WTC11 (cell line): ENCODE measurements around the gene GUCY2D. TPM values are rescaled to one million over a fixed set of nuclear protein-coding genes. Genes with fewer than 3 reads are reported as not detected.

Experiments used
- ATAC-seq: fragments of 200-7000 bp; cut with Tn5 transposase; 2 replicates; pipeline ENCODE4 v1.10.0; 2021; ENCODE audit warnings: mild to moderate bottlenecking, moderate library complexity
- CTCF ChIA-PET: fragments of 300-600 bp; sonication (Branson Sonifier 250); formaldehyde crosslinking; loops from one replicate; lab custom pipeline; 2021; ENCODE audit warnings: antibody characterized with exemption; lab: Charles Lee
- POLR2A ChIA-PET: fragments of 350-600 bp; sonication (Branson Sonifier 250); formaldehyde crosslinking; loops from one replicate; lab custom pipeline; 2021; ENCODE audit warnings: antibody characterized with exemption; lab: Charles Lee
- DNase-seq: peaks from one replicate; pipeline ENCODE4 v3.0.0; 2021; ENCODE audit warnings: low spot score
- H3K27ac Mint-ChIP-seq: 2 replicates; pipeline ENCODE4 v1.8.0; 2021; ENCODE audit warnings: mixed read lengths
- H3K27me3 Mint-ChIP-seq: 2 replicates; pipeline ENCODE4 v1.8.0; 2021; ENCODE audit warnings: low read depth, mild to moderate bottlenecking, moderate library complexity, mixed read lengths
- H3K36me3 Mint-ChIP-seq: 2 replicates; pipeline ENCODE4 v1.8.0; 2021; ENCODE audit warnings: mixed read lengths
- H3K4me1 Mint-ChIP-seq: 2 replicates; pipeline ENCODE4 v1.8.0; 2022; ENCODE audit warnings: mixed read lengths
- H3K4me3 Mint-ChIP-seq: 2 replicates; pipeline ENCODE4 v1.8.0; 2021; ENCODE audit warnings: mild to moderate bottlenecking, moderate library complexity, mixed read lengths
- H3K9me3 Mint-ChIP-seq: 2 replicates; pipeline ENCODE4 v1.8.0; 2021; ENCODE audit warnings: mixed read lengths
- ATF6 ChIP-seq: sonication (generic); formaldehyde crosslinking; IDR thresholded peaks from 2 replicates; pipeline ENCODE4 v1.8.1; 2023; ENCODE audit warnings: mild to moderate bottlenecking, missing genetic modification reagents
- CDX4 ChIP-seq: fragments of 250-450 bp; sonication (Bioruptor Pico); IDR thresholded peaks from 2 replicates; pipeline ENCODE4 v1.9.0; 2021; ENCODE audit warnings: moderate library complexity, mild to moderate bottlenecking, inconsistent platforms, borderline replicate concordance
- GTF2I ChIP-seq: fragments of 250-450 bp; sonication (Bioruptor Pico); conservative IDR thresholded peaks from 2 replicates; pipeline ENCODE4 v1.4.0; 2021; ENCODE audit warnings: mild to moderate bottlenecking
- HMGA2 ChIP-seq: fragments of 250-450 bp; sonication (Bioruptor Pico); IDR thresholded peaks from 2 replicates; pipeline ENCODE4 v1.4.0; 2021; ENCODE audit warnings: mild to moderate bottlenecking, moderate library complexity
- HMGXB4 ChIP-seq: sonication (generic); formaldehyde crosslinking; IDR thresholded peaks from 2 replicates; pipeline ENCODE4 v1.8.1; 2023; ENCODE audit warnings: mild to moderate bottlenecking, moderate library complexity, missing genetic modification reagents
- IRF1 ChIP-seq: sonication (generic); formaldehyde crosslinking; IDR thresholded peaks from 2 replicates; pipeline ENCODE4 v1.8.0; 2023; ENCODE audit warnings: missing genetic modification reagents
- JAZF1 ChIP-seq: fragments of 250-450 bp; sonication (Bioruptor Pico); IDR thresholded peaks from 2 replicates; pipeline ENCODE4 v1.9.0; 2021; ENCODE audit warnings: moderate library complexity, mild to moderate bottlenecking, inconsistent platforms
- KAT7 ChIP-seq: sonication (generic); formaldehyde crosslinking; IDR thresholded peaks from 2 replicates; pipeline ENCODE4 v1.8.1; 2023; ENCODE audit warnings: missing genetic modification reagents, mild to moderate bottlenecking, borderline replicate concordance
- MLX ChIP-seq: sonication (generic); formaldehyde crosslinking; IDR thresholded peaks from 2 replicates; pipeline ENCODE4 v1.8.1; 2023; ENCODE audit warnings: mild to moderate bottlenecking, missing genetic modification reagents, moderate library complexity
- MYBL2 ChIP-seq: sonication (generic); formaldehyde crosslinking; IDR thresholded peaks from 2 replicates; pipeline ENCODE4 v1.8.1; 2023; ENCODE audit warnings: mild to moderate bottlenecking, moderate library complexity, missing genetic modification reagents
- NR3C1 ChIP-seq: sonication (generic); formaldehyde crosslinking; conservative IDR thresholded peaks from 2 replicates; pipeline ENCODE4 v1.8.1; 2023; ENCODE audit warnings: low read depth, mild to moderate bottlenecking, missing genetic modification reagents
- PRDM15 ChIP-seq: sonication (generic); formaldehyde crosslinking; IDR thresholded peaks from 2 replicates; pipeline ENCODE4 v1.8.0; 2022; ENCODE audit warnings: missing genetic modification reagents
- SMAD4 ChIP-seq: sonication (generic); formaldehyde crosslinking; IDR thresholded peaks from 2 replicates; pipeline ENCODE4 v1.8.0; 2022; ENCODE audit warnings: mild to moderate bottlenecking, missing genetic modification reagents
- ZBTB43 ChIP-seq: sonication (generic); formaldehyde crosslinking; IDR thresholded peaks from 2 replicates; pipeline ENCODE4 v1.8.1; 2023; ENCODE audit warnings: mild to moderate bottlenecking, missing genetic modification reagents
- ZMAT4 ChIP-seq: fragments of 250-450 bp; sonication (Bioruptor Pico); IDR thresholded peaks from 2 replicates; pipeline ENCODE4 v1.9.0; 2021; ENCODE audit warnings: mild to moderate bottlenecking
- ZNF219 ChIP-seq: sonication (generic); formaldehyde crosslinking; IDR thresholded peaks from 2 replicates; pipeline ENCODE4 v1.8.0; 2023; ENCODE audit warnings: missing genetic modification reagents, mild to moderate bottlenecking, borderline replicate concordance
- ZNF232 ChIP-seq: sonication (generic); formaldehyde crosslinking; IDR thresholded peaks from 2 replicates; pipeline ENCODE4 v1.8.0; 2022; ENCODE audit warnings: mild to moderate bottlenecking, missing genetic modification reagents
- ZNF416 ChIP-seq: fragments of 250-450 bp; sonication (Bioruptor Pico); IDR thresholded peaks from 2 replicates; pipeline ENCODE4 v1.9.0; 2021; ENCODE audit warnings: mild to moderate bottlenecking, inconsistent platforms
- ZNF671 ChIP-seq: fragments of 250-450 bp; sonication (Bioruptor Pico); IDR thresholded peaks from 2 replicates; pipeline ENCODE4 v1.8.0; 2021; ENCODE audit warnings: mild to moderate bottlenecking
- total RNA-seq: library from RNA; stranded (reverse); gene quantifications from 3 replicates; pipeline ENCODE4 v1.2.3, GENCODE V29; 2021

Gene GUCY2D
- total RNA-seq, 1 experiment from 2014 or later: 0.87 TPM

- TF ChIP-seq ZBTB43 (CRISPR knock-in tag) (no peak), ZNF671 (CRISPR knock-in tag) (no peak), PRDM15 (no peak), KAT7 (no peak), HMGA2 (CRISPR knock-in tag) (no peak), ATF6 (no peak), ZNF219 (no peak), MYBL2 (no peak), HMGXB4 (CRISPR knock-in tag) (no peak), IRF1 (CRISPR knock-in tag) (no peak)
- TF ChIP-seq, all 79 proteins: peak for 0
These were observed 30.2 kb upstream of the GUCY2D start (continued) for GRCh38 chr17:7972131-7972785.

- H3K9me3 Mint-ChIP-seq: peaks cover 18% of the 10 kb centered on the region
- CTCF ChIA-PET: interaction anchor here (1.4 to 1.5 kb wide), 2 partner anchors 14 to 62 kb away, joined by 4 to 5 read pairs; no protein-coding TSS in a partner anchor
- no peak for TF ChIP-seq JAZF1 (CRISPR knock-in tag)
- no peak for TF ChIP-seq ZNF232 (CRISPR knock-in tag)
- TF ChIP-seq MYBL2: no peak
- TF ChIP-seq GTF2I (CRISPR knock-in tag): no peak
- no peak for TF ChIP-seq ZNF416 (CRISPR knock-in tag)
- TF ChIP-seq SMAD4: no peak
- no peak for TF ChIP-seq MLX (CRISPR knock-in tag)
- TF ChIP-seq CDX4 (CRISPR knock-in tag): no peak
- no peak for TF ChIP-seq ZMAT4 (CRISPR knock-in tag)
- TF ChIP-seq NR3C1 (CRISPR knock-in tag): no peak
- TF ChIP-seq, all 79 proteins: peak for 0
These were observed 27.7 kb upstream of the GUCY2D start for GRCh38 chr17:7974638-7975131.

More at GRCh38 chr17:7974638-7975131, 27.7 kb upstream of the GUCY2D start:
- H3K4me1 Mint-ChIP-seq: no peaks in the 10 kb centered on the region
- H3K4me3 Mint-ChIP-seq: no peak overlapping the region
- POLR2A ChIA-PET: no interaction called here
- DNase-seq: no peak
- H3K36me3 Mint-ChIP-seq: peaks cover 13% of the 10 kb centered on the region
- H3K27ac Mint-ChIP-seq: no peak overlapping the region
- ATAC-seq: no peak
- H3K27me3 Mint-ChIP-seq: peaks cover 30% of the 10 kb centered on the region
